HepG2 (cell line): ENCODE measurements around the gene NTN3. TPM values are rescaled to one million over a fixed set of nuclear protein-coding genes. Genes with fewer than 3 reads are reported as not detected.

Source experiments
- HOXA5 ChIP-seq: sonication (generic); formaldehyde crosslinking; IDR thresholded peaks from 2 replicates; pipeline ENCODE4 v1.4.0; 2020; ENCODE audit warnings: missing genetic modification reagents
- HOXA7 ChIP-seq: sonication (generic); formaldehyde crosslinking; IDR thresholded peaks from 2 replicates; pipeline ENCODE4 v1.8.1; 2022; ENCODE audit warnings: mild to moderate bottlenecking, missing genetic modification reagents, moderate library complexity
- NFYB ChIP-seq: sonication (generic); formaldehyde crosslinking; IDR thresholded peaks from 2 replicates; pipeline ENCODE4 v1.4.0; 2020; ENCODE audit warnings: missing genetic modification reagents
- ONECUT2 ChIP-seq: sonication (generic); formaldehyde crosslinking; IDR thresholded peaks from 2 replicates; pipeline ENCODE4 v1.4.0; 2020; ENCODE audit warnings: missing genetic modification reagents
- POLR2A ChIP-seq, 2 experiments: IDR thresholded peaks; 2 replicates each; pipeline ENCODE4 v1.6.1; 2011; ENCODE audit warnings: low read depth in 2 of 2, low read length in 2 of 2, mild to moderate bottlenecking in 1 of 2, moderate library complexity in 1 of 2; ENCODE audit not compliant: insufficient read depth in 1 of 2
- SNAPC2 ChIP-seq: sonication (generic); formaldehyde crosslinking; IDR thresholded peaks from 2 replicates; pipeline ENCODE4 v1.8.1; 2022; ENCODE audit warnings: mild to moderate bottlenecking, missing genetic modification reagents
- SP2 ChIP-seq: sonication (generic); formaldehyde crosslinking; IDR thresholded peaks from 2 replicates; pipeline ENCODE4 v1.5.1; 2020; ENCODE audit warnings: mild to moderate bottlenecking, missing genetic modification reagents
- SP5 ChIP-seq: IDR thresholded peaks from 2 replicates; pipeline ENCODE4 v1.6.1; 2016; ENCODE audit warnings: low read depth, borderline replicate concordance
- TAF1 ChIP-seq: sonication (generic); formaldehyde crosslinking; IDR thresholded peaks from 2 replicates; pipeline ENCODE4 v1.4.0; 2020; ENCODE audit warnings: missing genetic modification reagents
- ZNF160 ChIP-seq: sonication (generic); formaldehyde crosslinking; IDR thresholded peaks from 2 replicates; pipeline ENCODE4 v1.8.0; 2022; ENCODE audit warnings: mild to moderate bottlenecking, inconsistent platforms, missing genetic modification reagents
- ZNF431 ChIP-seq: sonication (generic); formaldehyde crosslinking; IDR thresholded peaks from 2 replicates; pipeline ENCODE4 v1.9.0; 2022; ENCODE audit warnings: missing genetic modification reagents, low read depth, mild to moderate bottlenecking, borderline replicate concordance
- ZNF629 ChIP-seq: sonication (generic); formaldehyde crosslinking; conservative IDR thresholded peaks from 2 replicates; pipeline ENCODE4 v1.5.0; 2020; ENCODE audit warnings: missing genetic modification reagents
- ZNF749 ChIP-seq: sonication (generic); formaldehyde crosslinking; IDR thresholded peaks from 2 replicates; pipeline ENCODE4 v1.8.0; 2022; ENCODE audit warnings: mild to moderate bottlenecking, missing genetic modification reagents, moderate library complexity, borderline replicate concordance
- ZNF768 ChIP-seq: sonication (generic); formaldehyde crosslinking; IDR thresholded peaks from 2 replicates; pipeline ENCODE4 v1.4.0; 2020; ENCODE audit warnings: missing genetic modification reagents
- ZNF878 ChIP-seq: sonication (generic); formaldehyde crosslinking; IDR thresholded peaks from 2 replicates; pipeline ENCODE4 v1.8.1; 2023; ENCODE audit warnings: mild to moderate bottlenecking, missing genetic modification reagents, moderate library complexity
- polyA plus RNA-seq, 8 experiments: library from polyadenylated mRNA; depleted of rRNA in 3 of 8; stranded (reverse) in 7 of 8; unstranded in 1 of 8; fragments of >200 nt; fragmentation: Illumina TruSeq in 4 of 8; extraction: Trizol in 4 of 8; gene quantifications; 2 replicates each; pipeline versions ENCODE4 v1.2.1 to v1.2.3, GENCODE V29; 2011 to 2016; ENCODE audit warnings: low read depth in 4 of 8, missing spikeins in 1 of 8, mixed read lengths in 1 of 8; ENCODE audit not compliant: insufficient read depth in 1 of 8
- total RNA-seq, 5 experiments: library from RNA; depleted of rRNA; stranded (reverse); fragments of >200 nt; fragmentation: Illumina TruSeq; extraction: Trizol; gene quantifications; 2 replicates each; pipeline ENCODE4 v1.2.3, GENCODE V29; 2016; ENCODE audit warnings: low read depth in 1 of 5
- TF ChIP-seq, protein P1 (sequence below): sonication (generic); formaldehyde crosslinking; conservative IDR thresholded peaks from 2 replicates; pipeline ENCODE4 v1.8.0; 2022; ENCODE audit warnings: mild to moderate bottlenecking, moderate library complexity, missing genetic modification reagents
- TF ChIP-seq, protein P2 (sequence below): sonication (generic); formaldehyde crosslinking; IDR thresholded peaks from 2 replicates; pipeline ENCODE4 v1.4.0; 2020; ENCODE audit warnings: missing genetic modification reagents
- TF ChIP-seq, protein P3 (sequence below), 2 experiments: sonication (generic) in 1 of 2; formaldehyde crosslinking in 1 of 2; IDR thresholded peaks; 2 replicates each; pipeline versions ENCODE4 v1.5.1 to v1.6.1; 2011 to 2020; ENCODE audit warnings: borderline replicate concordance in 1 of 2, low read depth in 1 of 2, low read length in 1 of 2, mild to moderate bottlenecking in 1 of 2, missing genetic modification reagents in 1 of 2, moderate library complexity in 1 of 2

Gene NTN3
- total and polyA plus RNA-seq, 2 of the 13 experiments (the other 11 are each of a cell fraction or from before 2014, with no cell fraction given) = 0.09 to 0.20 TPM

DNA sequence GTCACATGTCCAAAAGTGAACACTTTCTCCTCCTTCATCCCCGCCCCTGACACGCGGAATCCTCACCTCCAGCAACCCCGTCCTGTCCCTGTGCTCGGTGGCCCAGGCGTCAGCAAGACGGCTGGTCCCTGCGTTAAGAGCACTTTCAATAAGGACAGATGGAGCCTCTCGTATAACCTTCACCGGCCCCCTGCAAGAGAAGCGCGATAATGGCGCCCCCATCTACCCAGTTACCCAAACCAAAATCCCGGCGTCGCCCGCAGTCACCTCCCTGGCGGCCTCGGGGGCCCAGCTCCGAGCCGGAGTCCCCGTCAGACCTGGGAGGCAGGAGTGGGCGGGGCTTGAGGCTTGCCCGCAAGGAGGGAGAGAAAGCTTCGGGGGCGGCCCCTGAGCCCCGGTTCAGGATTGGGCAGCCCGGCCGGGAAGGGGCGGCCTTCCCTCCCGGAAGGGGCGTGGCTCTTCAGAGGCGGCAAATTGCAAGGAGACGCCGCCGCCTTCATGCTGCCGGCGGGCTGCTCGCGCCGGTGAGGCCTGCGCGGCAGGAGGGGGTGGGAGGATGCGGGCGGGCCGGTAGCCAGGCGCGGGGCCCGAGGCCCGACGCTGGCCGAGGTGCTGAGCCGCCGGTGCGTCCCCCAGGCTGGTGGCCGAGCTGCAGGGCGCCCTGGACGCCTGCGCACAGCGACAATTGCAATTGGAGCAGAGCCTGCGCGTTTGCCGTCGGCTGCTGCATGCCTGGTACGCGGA is 11.3 kb upstream of the NTN3 start, which contains the start of gene TEDC2 (continued):
- TF ChIP-seq ZNF768 (CRISPR knock-in tag) = no peak
- peak; percentile 83 for TF ChIP-seq SP2 (CRISPR knock-in tag)
- peak; percentile 83 for TF ChIP-seq NFYB (CRISPR knock-in tag)
- no peak for TF ChIP-seq ZNF878
- no peak for TF ChIP-seq ZNF629 (CRISPR knock-in tag)
- TF ChIP-seq, protein P1, sequence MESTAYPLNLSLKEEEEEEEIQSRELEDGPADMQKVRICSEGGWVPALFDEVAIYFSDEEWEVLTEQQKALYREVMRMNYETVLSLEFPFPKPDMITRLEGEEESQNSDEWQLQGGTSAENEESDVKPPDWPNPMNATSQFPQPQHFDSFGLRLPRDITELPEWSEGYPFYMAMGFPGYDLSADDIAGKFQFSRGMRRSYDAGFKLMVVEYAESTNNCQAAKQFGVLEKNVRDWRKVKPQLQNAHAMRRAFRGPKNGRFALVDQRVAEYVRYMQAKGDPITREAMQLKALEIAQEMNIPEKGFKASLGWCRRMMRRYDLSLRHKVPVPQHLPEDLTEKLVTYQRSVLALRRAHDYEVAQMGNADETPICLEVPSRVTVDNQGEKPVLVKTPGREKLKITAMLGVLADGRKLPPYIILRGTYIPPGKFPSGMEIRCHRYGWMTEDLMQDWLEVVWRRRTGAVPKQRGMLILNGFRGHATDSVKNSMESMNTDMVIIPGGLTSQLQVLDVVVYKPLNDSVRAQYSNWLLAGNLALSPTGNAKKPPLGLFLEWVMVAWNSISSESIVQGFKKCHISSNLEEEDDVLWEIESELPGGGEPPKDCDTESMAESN = peak; percentile 56; the same call in 1 of the 2 replicates
- TF ChIP-seq POLR2A (IDR thresholded peaks at IDR 0.05; ENCODE audit: insufficient read depth in 1 of 2, low read depth in 2 of 2, low read length in 2 of 2) = peak in 1 of 2 experiments; percentile 42; a peak in 3 of 4 replicates
- no peak for TF ChIP-seq HOXA5
- TF ChIP-seq HOXA7 = no peak
- 0 out of 2 replicates have a peak, but pooled peaks have one; percentile 31 for TF ChIP-seq SNAPC2 (CRISPR knock-in tag)
- TF ChIP-seq ZNF749 (CRISPR knock-in tag) = 0 out of 2 replicates have a peak, but pooled peaks have one; percentile 81
- TF ChIP-seq ZNF160 (CRISPR knock-in tag) = no peak
- TF ChIP-seq, protein P2, sequence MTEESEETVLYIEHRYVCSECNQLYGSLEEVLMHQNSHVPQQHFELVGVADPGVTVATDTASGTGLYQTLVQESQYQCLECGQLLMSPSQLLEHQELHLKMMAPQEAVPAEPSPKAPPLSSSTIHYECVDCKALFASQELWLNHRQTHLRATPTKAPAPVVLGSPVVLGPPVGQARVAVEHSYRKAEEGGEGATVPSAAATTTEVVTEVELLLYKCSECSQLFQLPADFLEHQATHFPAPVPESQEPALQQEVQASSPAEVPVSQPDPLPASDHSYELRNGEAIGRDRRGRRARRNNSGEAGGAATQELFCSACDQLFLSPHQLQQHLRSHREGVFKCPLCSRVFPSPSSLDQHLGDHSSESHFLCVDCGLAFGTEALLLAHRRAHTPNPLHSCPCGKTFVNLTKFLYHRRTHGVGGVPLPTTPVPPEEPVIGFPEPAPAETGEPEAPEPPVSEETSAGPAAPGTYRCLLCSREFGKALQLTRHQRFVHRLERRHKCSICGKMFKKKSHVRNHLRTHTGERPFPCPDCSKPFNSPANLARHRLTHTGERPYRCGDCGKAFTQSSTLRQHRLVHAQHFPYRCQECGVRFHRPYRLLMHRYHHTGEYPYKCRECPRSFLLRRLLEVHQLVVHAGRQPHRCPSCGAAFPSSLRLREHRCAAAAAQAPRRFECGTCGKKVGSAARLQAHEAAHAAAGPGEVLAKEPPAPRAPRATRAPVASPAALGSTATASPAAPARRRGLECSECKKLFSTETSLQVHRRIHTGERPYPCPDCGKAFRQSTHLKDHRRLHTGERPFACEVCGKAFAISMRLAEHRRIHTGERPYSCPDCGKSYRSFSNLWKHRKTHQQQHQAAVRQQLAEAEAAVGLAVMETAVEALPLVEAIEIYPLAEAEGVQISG = peak; percentile 62; the same call in 1 of the 2 replicates
- TF ChIP-seq TAF1 (CRISPR knock-in tag) = peak; percentile 35; the same call in 1 of the 2 replicates
- peak; percentile 51 for TF ChIP-seq SP5 (CRISPR knock-in tag)
- no peak for TF ChIP-seq ONECUT2 (CRISPR knock-in tag)
- TF ChIP-seq, protein P3, sequence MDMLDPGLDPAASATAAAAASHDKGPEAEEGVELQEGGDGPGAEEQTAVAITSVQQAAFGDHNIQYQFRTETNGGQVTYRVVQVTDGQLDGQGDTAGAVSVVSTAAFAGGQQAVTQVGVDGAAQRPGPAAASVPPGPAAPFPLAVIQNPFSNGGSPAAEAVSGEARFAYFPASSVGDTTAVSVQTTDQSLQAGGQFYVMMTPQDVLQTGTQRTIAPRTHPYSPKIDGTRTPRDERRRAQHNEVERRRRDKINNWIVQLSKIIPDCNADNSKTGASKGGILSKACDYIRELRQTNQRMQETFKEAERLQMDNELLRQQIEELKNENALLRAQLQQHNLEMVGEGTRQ (IDR thresholded peaks at IDR 0.05; ENCODE audit: low read depth, low read length) = no peak
- TF ChIP-seq, protein P3 (CRISPR knock-in tag; IDR thresholded peaks at IDR 0.05; ENCODE audit: borderline replicate concordance) = no peak
- peak; percentile 61; the same call in 1 of the 2 replicates for TF ChIP-seq ZNF431 (CRISPR knock-in tag)
